WTC11 (cell line): ENCODE results near the gene STXBP1. TPM values are rescaled to one million over a fixed set of nuclear protein-coding genes. Genes with fewer than 3 reads are reported as not detected.

ENCODE experiments used
- ATAC-seq: fragments of 200-7000 bp; cut with Tn5 transposase; 2 replicates; pipeline ENCODE4 v1.10.0; 2021; ENCODE audit warnings: mild to moderate bottlenecking, moderate library complexity
- CTCF ChIA-PET: fragments of 300-600 bp; sonication (Branson Sonifier 250); formaldehyde crosslinking; loops from one replicate; lab custom pipeline; 2021; ENCODE audit warnings: antibody characterized with exemption; lab: Charles Lee
- POLR2A ChIA-PET: fragments of 350-600 bp; sonication (Branson Sonifier 250); formaldehyde crosslinking; loops from one replicate; lab custom pipeline; 2021; ENCODE audit warnings: antibody characterized with exemption; lab: Charles Lee
- DNase-seq: peaks from one replicate; pipeline ENCODE4 v3.0.0; 2021; ENCODE audit warnings: low spot score
- H3K27ac Mint-ChIP-seq: 2 replicates; pipeline ENCODE4 v1.8.0; 2021; ENCODE audit warnings: mixed read lengths
- H3K27me3 Mint-ChIP-seq: 2 replicates; pipeline ENCODE4 v1.8.0; 2021; ENCODE audit warnings: low read depth, mild to moderate bottlenecking, moderate library complexity, mixed read lengths
- H3K36me3 Mint-ChIP-seq: 2 replicates; pipeline ENCODE4 v1.8.0; 2021; ENCODE audit warnings: mixed read lengths
- H3K4me1 Mint-ChIP-seq: 2 replicates; pipeline ENCODE4 v1.8.0; 2022; ENCODE audit warnings: mixed read lengths
- H3K4me3 Mint-ChIP-seq: 2 replicates; pipeline ENCODE4 v1.8.0; 2021; ENCODE audit warnings: mild to moderate bottlenecking, moderate library complexity, mixed read lengths
- H3K9me3 Mint-ChIP-seq: 2 replicates; pipeline ENCODE4 v1.8.0; 2021; ENCODE audit warnings: mixed read lengths
- ATF2 ChIP-seq: sonication (generic); formaldehyde crosslinking; IDR thresholded peaks from 2 replicates; pipeline ENCODE4 v1.8.1; 2022; ENCODE audit warnings: low read depth, missing genetic modification reagents, borderline replicate concordance
- ELF4 ChIP-seq: sonication (generic); formaldehyde crosslinking; IDR thresholded peaks from 2 replicates; pipeline ENCODE4 v1.8.1; 2022; ENCODE audit warnings: low read depth, mild to moderate bottlenecking, moderate library complexity, missing genetic modification reagents
- ETV6 ChIP-seq: sonication (generic); formaldehyde crosslinking; IDR thresholded peaks from 2 replicates; pipeline ENCODE4 v1.8.1; 2022; ENCODE audit warnings: mild to moderate bottlenecking, missing genetic modification reagents
- FOXJ3 ChIP-seq: sonication (generic); formaldehyde crosslinking; IDR thresholded peaks from 2 replicates; pipeline ENCODE4 v1.9.0; 2021; ENCODE audit warnings: missing genetic modification reagents, mild to moderate bottlenecking, borderline replicate concordance
- GABPB1 ChIP-seq: sonication (generic); formaldehyde crosslinking; IDR thresholded peaks from 2 replicates; pipeline ENCODE4 v1.8.1; 2023; ENCODE audit warnings: mild to moderate bottlenecking, missing genetic modification reagents
- GRHL2 ChIP-seq: fragments of 250-450 bp; sonication (Bioruptor Pico); IDR thresholded peaks from 2 replicates; pipeline ENCODE4 v1.8.0; 2022; ENCODE audit warnings: mild to moderate bottlenecking, moderate library complexity; ENCODE audit not compliant: insufficient replicate concordance, severe bottlenecking
- GTF2I ChIP-seq: fragments of 250-450 bp; sonication (Bioruptor Pico); conservative IDR thresholded peaks from 2 replicates; pipeline ENCODE4 v1.4.0; 2021; ENCODE audit warnings: mild to moderate bottlenecking
- NFE2L1 ChIP-seq: sonication (generic); formaldehyde crosslinking; IDR thresholded peaks from 2 replicates; pipeline ENCODE4 v1.8.1; 2023; ENCODE audit warnings: missing genetic modification reagents
- NR3C1 ChIP-seq: sonication (generic); formaldehyde crosslinking; conservative IDR thresholded peaks from 2 replicates; pipeline ENCODE4 v1.8.1; 2023; ENCODE audit warnings: low read depth, mild to moderate bottlenecking, missing genetic modification reagents
- OVOL2 ChIP-seq: fragments of 250-450 bp; sonication (Bioruptor Pico); IDR thresholded peaks from 2 replicates; pipeline ENCODE4 v1.9.0; 2021; ENCODE audit warnings: mild to moderate bottlenecking, borderline replicate concordance
- SMAD3 ChIP-seq: sonication (generic); formaldehyde crosslinking; IDR thresholded peaks from 2 replicates; pipeline ENCODE4 v1.8.0; 2022; ENCODE audit warnings: missing genetic modification reagents, mild to moderate bottlenecking, borderline replicate concordance
- SOX15 ChIP-seq: fragments of 250-450 bp; sonication (Bioruptor Pico); IDR thresholded peaks from 2 replicates; pipeline ENCODE4 v1.9.0; 2021; ENCODE audit warnings: mild to moderate bottlenecking
- TP53 ChIP-seq: sonication (generic); formaldehyde crosslinking; IDR thresholded peaks from 2 replicates; pipeline ENCODE4 v1.8.1; 2023; ENCODE audit warnings: mild to moderate bottlenecking, missing genetic modification reagents
- ZNF138 ChIP-seq: sonication (generic); formaldehyde crosslinking; conservative IDR thresholded peaks from 2 replicates; pipeline ENCODE4 v1.8.1; 2022; ENCODE audit warnings: mild to moderate bottlenecking, moderate library complexity, missing genetic modification reagents
- ZNF219 ChIP-seq: sonication (generic); formaldehyde crosslinking; IDR thresholded peaks from 2 replicates; pipeline ENCODE4 v1.8.0; 2023; ENCODE audit warnings: missing genetic modification reagents, mild to moderate bottlenecking, borderline replicate concordance
- ZNF671 ChIP-seq: fragments of 250-450 bp; sonication (Bioruptor Pico); IDR thresholded peaks from 2 replicates; pipeline ENCODE4 v1.8.0; 2021; ENCODE audit warnings: mild to moderate bottlenecking
- total RNA-seq: library from RNA; stranded (reverse); gene quantifications from 3 replicates; pipeline ENCODE4 v1.2.3, GENCODE V29; 2021
- TF ChIP-seq, protein P1 (sequence below): sonication (generic); formaldehyde crosslinking; IDR thresholded peaks from 2 replicates; pipeline ENCODE4 v1.8.1; 2023; ENCODE audit warnings: mild to moderate bottlenecking, missing genetic modification reagents
- TF ChIP-seq, protein P2 (sequence below): fragments of 250-450 bp; sonication (Bioruptor Pico); IDR thresholded peaks from 2 replicates; pipeline ENCODE4 v1.9.0; 2021; ENCODE audit warnings: moderate library complexity, mild to moderate bottlenecking, inconsistent platforms, borderline replicate concordance
- TF ChIP-seq, protein P3 (sequence below): sonication (generic); formaldehyde crosslinking; IDR thresholded peaks from 2 replicates; pipeline ENCODE4 v1.8.1; 2022; ENCODE audit warnings: mild to moderate bottlenecking, missing genetic modification reagents, moderate library complexity, borderline replicate concordance
- TF ChIP-seq, protein P4 (sequence below): sonication (generic); formaldehyde crosslinking; IDR thresholded peaks from 2 replicates; pipeline ENCODE4 v1.8.0; 2023; ENCODE audit warnings: mild to moderate bottlenecking, missing genetic modification reagents
- TF ChIP-seq, protein P5 (sequence below): sonication (generic); formaldehyde crosslinking; IDR thresholded peaks from 2 replicates; pipeline ENCODE4 v1.8.0; 2022; ENCODE audit warnings: mild to moderate bottlenecking, missing genetic modification reagents
- TF ChIP-seq, protein P6 (sequence below): sonication (generic); formaldehyde crosslinking; IDR thresholded peaks from 2 replicates; pipeline ENCODE4 v1.8.1; 2023; ENCODE audit warnings: mild to moderate bottlenecking, missing genetic modification reagents

Gene STXBP1
- total RNA-seq, 1 experiment from 2014 or later: 37.1 TPM

- H3K9me3 Mint-ChIP-seq: peaks cover 5% of the 10 kb centered on the region
- no peaks in the 10 kb centered on the region for H3K36me3 Mint-ChIP-seq
- no peaks in the 10 kb centered on the region for H3K27me3 Mint-ChIP-seq
- TF ChIP-seq NR3C1: no peak
- TF ChIP-seq, protein P1, sequence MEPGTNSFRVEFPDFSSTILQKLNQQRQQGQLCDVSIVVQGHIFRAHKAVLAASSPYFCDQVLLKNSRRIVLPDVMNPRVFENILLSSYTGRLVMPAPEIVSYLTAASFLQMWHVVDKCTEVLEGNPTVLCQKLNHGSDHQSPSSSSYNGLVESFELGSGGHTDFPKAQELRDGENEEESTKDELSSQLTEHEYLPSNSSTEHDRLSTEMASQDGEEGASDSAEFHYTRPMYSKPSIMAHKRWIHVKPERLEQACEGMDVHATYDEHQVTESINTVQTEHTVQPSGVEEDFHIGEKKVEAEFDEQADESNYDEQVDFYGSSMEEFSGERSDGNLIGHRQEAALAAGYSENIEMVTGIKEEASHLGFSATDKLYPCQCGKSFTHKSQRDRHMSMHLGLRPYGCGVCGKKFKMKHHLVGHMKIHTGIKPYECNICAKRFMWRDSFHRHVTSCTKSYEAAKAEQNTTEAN: no peak
- TF ChIP-seq OVOL2: no peak
- TF ChIP-seq SMAD3: no peak
- TF ChIP-seq, protein P2, sequence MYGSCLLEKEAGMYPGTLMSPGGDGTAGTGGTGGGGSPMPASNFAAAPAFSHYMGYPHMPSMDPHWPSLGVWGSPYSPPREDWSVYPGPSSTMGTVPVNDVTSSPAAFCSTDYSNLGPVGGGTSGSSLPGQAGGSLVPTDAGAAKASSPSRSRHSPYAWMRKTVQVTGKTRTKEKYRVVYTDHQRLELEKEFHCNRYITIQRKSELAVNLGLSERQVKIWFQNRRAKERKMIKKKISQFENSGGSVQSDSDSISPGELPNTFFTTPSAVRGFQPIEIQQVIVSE: no peak
- TF ChIP-seq GRHL2: no peak
- no peak for TF ChIP-seq SOX15
- no peak for TF ChIP-seq ATF2 (CRISPR knock-in tag)
- TF ChIP-seq, protein P3, sequence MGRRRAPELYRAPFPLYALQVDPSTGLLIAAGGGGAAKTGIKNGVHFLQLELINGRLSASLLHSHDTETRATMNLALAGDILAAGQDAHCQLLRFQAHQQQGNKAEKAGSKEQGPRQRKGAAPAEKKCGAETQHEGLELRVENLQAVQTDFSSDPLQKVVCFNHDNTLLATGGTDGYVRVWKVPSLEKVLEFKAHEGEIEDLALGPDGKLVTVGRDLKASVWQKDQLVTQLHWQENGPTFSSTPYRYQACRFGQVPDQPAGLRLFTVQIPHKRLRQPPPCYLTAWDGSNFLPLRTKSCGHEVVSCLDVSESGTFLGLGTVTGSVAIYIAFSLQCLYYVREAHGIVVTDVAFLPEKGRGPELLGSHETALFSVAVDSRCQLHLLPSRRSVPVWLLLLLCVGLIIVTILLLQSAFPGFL (CRISPR knock-in tag): no peak
- no peak for TF ChIP-seq NFE2L1 (CRISPR knock-in tag)
- TF ChIP-seq FOXJ3 (CRISPR knock-in tag): no peak
- TF ChIP-seq, protein P4, sequence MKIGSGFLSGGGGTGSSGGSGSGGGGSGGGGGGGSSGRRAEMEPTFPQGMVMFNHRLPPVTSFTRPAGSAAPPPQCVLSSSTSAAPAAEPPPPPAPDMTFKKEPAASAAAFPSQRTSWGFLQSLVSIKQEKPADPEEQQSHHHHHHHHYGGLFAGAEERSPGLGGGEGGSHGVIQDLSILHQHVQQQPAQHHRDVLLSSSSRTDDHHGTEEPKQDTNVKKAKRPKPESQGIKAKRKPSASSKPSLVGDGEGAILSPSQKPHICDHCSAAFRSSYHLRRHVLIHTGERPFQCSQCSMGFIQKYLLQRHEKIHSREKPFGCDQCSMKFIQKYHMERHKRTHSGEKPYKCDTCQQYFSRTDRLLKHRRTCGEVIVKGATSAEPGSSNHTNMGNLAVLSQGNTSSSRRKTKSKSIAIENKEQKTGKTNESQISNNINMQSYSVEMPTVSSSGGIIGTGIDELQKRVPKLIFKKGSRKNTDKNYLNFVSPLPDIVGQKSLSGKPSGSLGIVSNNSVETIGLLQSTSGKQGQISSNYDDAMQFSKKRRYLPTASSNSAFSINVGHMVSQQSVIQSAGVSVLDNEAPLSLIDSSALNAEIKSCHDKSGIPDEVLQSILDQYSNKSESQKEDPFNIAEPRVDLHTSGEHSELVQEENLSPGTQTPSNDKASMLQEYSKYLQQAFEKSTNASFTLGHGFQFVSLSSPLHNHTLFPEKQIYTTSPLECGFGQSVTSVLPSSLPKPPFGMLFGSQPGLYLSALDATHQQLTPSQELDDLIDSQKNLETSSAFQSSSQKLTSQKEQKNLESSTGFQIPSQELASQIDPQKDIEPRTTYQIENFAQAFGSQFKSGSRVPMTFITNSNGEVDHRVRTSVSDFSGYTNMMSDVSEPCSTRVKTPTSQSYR (CRISPR knock-in tag): no peak
- no peak overlapping the region for H3K27ac Mint-ChIP-seq
- ATAC-seq (no peak), DNase-seq (no peak)
- POLR2A ChIA-PET: no interaction called here
- CTCF ChIA-PET: interaction anchor here (0.7 to 5.5 kb wide), 7 partner anchors 9 to 147 kb away, joined by 3 to 80 read pairs (median 8); partner anchors contain the start of gene TOR2A
- no peak overlapping the region for H3K4me3 Mint-ChIP-seq
- H3K4me1 Mint-ChIP-seq: peaks cover 15% of the 10 kb centered on the region
Observed at GRCh38 chr9:127587966-127588365, 24.1 kb upstream of the STXBP1 start.

DNA sequence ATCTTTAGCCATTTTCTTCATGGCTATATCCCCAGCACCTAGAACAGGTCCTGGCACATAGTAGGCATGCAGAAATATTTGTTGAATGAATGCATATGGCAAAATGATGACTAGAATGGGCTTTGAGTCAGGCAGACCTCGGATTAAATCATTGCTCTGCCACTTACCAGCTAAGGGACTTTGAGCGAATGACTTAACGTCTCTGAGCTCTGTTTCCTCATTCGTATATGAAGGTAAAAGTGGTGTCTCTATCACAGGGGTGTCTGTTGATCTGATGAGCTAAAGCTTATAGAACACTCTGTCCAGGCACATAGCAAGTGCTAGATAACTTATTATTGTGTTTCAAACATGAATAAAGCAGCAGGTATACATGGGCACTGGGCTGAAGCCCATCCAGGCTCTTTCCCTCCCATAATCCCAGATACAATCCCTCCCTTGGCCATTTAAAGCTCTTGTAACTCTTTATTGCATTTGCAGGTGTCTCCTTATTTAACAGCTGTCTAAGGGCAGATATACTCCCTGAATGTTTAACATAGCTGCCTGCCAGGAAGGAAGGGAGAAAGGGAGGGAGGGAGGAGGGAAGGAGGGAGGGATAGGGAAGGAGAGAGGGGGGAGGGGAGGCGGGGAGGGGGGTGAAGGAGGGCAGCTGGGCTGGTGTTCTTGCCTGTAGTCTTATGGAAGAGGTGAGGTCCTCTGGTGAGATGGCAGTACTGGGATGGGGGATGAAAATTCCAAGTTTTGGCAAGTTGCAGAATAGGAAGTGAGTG, 23.2 kb upstream of the STXBP1 start:
- H3K4me1 Mint-ChIP-seq: peaks cover 15% of the 10 kb centered on the region
- no peak for DNase-seq
- no peaks in the 10 kb centered on the region for H3K9me3 Mint-ChIP-seq
- POLR2A ChIA-PET: interaction anchor here (0.8 kb wide), 1 partner anchor 22 kb away, joined by 10 read pairs; no protein-coding TSS in a partner anchor
- no peak overlapping the region for H3K4me3 Mint-ChIP-seq
- no peaks in the 10 kb centered on the region for H3K36me3 Mint-ChIP-seq
- CTCF ChIA-PET: interaction anchor here (1.0 to 5.5 kb wide), 21 partner anchors 8 to 333 kb away, joined by 3 to 80 read pairs (median 5); partner anchors contain the start of gene TOR2A
- H3K27me3 Mint-ChIP-seq: no peaks in the 10 kb centered on the region
- no peak overlapping the region for H3K27ac Mint-ChIP-seq
- peak; percentile 23; the same call in 1 of the 2 replicates for ATAC-seq
- TF ChIP-seq ETV6 (no peak), ZNF219 (CRISPR knock-in tag) (no peak), GABPB1 (CRISPR knock-in tag) (no peak), TP53 (CRISPR knock-in tag) (no peak), ELF4 (CRISPR knock-in tag) (no peak), ZNF138 (no peak), GTF2I (no peak), ZNF671 (CRISPR knock-in tag) (no peak), NR3C1 (no peak)
- TF ChIP-seq, protein P5, sequence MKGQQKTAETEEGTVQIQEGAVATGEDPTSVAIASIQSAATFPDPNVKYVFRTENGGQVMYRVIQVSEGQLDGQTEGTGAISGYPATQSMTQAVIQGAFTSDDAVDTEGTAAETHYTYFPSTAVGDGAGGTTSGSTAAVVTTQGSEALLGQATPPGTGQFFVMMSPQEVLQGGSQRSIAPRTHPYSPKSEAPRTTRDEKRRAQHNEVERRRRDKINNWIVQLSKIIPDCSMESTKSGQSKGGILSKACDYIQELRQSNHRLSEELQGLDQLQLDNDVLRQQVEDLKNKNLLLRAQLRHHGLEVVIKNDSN: no peak
- TF ChIP-seq, protein P4 (CRISPR knock-in tag): no peak
- TF ChIP-seq, protein P6, sequence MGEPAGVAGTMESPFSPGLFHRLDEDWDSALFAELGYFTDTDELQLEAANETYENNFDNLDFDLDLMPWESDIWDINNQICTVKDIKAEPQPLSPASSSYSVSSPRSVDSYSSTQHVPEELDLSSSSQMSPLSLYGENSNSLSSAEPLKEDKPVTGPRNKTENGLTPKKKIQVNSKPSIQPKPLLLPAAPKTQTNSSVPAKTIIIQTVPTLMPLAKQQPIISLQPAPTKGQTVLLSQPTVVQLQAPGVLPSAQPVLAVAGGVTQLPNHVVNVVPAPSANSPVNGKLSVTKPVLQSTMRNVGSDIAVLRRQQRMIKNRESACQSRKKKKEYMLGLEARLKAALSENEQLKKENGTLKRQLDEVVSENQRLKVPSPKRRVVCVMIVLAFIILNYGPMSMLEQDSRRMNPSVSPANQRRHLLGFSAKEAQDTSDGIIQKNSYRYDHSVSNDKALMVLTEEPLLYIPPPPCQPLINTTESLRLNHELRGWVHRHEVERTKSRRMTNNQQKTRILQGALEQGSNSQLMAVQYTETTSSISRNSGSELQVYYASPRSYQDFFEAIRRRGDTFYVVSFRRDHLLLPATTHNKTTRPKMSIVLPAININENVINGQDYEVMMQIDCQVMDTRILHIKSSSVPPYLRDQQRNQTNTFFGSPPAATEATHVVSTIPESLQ (CRISPR knock-in tag): no peak
